ENCODE measurements around the gene RAD51B. TPM values are rescaled to one million over a fixed set of nuclear protein-coding genes. Genes with fewer than 3 reads are reported as not detected.

Gene RAD51B
- total RNA-seq, 1 experiment from 2014 or later, result 14.2 TPM

GRCh38 chr14:67990576-67990975 lies 171.0 kb downstream of the RAD51B start (continued):
- no peak for TF ChIP-seq CTCF (IDR thresholded peaks at IDR 0.05)

GRCh38 chr14:67994531-67994930 lies 175.0 kb downstream of the RAD51B start:
- Mint-ChIP-seq H3K36me3 (no peaks in the 10 kb centered on the region), H3K4me1 (no peaks in the 10 kb centered on the region), H3K4me3 (no peak overlapping the region), H3K9me3 (peaks cover 4% of the 10 kb centered on the region; the same call in 1 of the 2 replicates), H3K27ac (no peak overlapping the region), H3K27me3 (ENCODE audit: low read depth) (no peaks in the 10 kb centered on the region)
- ATAC-seq (no peak), DNase-seq (ENCODE audit: low spot score) (no peak)
- no peak for TF ChIP-seq ZNF425 (CRISPR knock-in tag; conservative IDR thresholded peaks at IDR 0.05)
- no peak for TF ChIP-seq FOXK1 (CRISPR knock-in tag; IDR thresholded peaks at IDR 0.05)
- no peak for TF ChIP-seq E2F5 (CRISPR knock-in tag; IDR thresholded peaks at IDR 0.05)
- CTCF ChIA-PET, result no interaction called here
- POLR2A ChIA-PET, result no interaction called here

- peaks cover 4% of the 10 kb centered on the region; the same call in 1 of the 2 replicates for H3K9me3 Mint-ChIP-seq
- no peak overlapping the region for H3K27ac Mint-ChIP-seq
- POLR2A ChIA-PET, result no interaction called here
- no peaks in the 10 kb centered on the region for H3K36me3 Mint-ChIP-seq
- H3K4me1 Mint-ChIP-seq, result no peaks in the 10 kb centered on the region
- H3K27me3 Mint-ChIP-seq (ENCODE audit: low read depth), result no peaks in the 10 kb centered on the region
- no peak for ATAC-seq
- CTCF ChIA-PET, result no interaction called here
- no peak for DNase-seq (ENCODE audit: low spot score)
- no peak overlapping the region for H3K4me3 Mint-ChIP-seq
- TF ChIP-seq TCF7 (CRISPR knock-in tag; IDR thresholded peaks at IDR 0.05; ENCODE audit: low read depth) (no peak), ELF4 (CRISPR knock-in tag; IDR thresholded peaks at IDR 0.05; ENCODE audit: low read depth) (no peak), NFYB (CRISPR knock-in tag; conservative IDR thresholded peaks at IDR 0.05; ENCODE audit: low read depth) (no peak), TP53 (CRISPR knock-in tag; IDR thresholded peaks at IDR 0.05) (no peak), MAX (CRISPR knock-in tag; IDR thresholded peaks at IDR 0.05) (no peak), NFATC4 (CRISPR knock-in tag; IDR thresholded peaks at IDR 0.05) (no peak), E2F4 (CRISPR knock-in tag; IDR thresholded peaks at IDR 0.05; ENCODE audit: borderline replicate concordance, low read depth) (no peak), ATF6 (CRISPR knock-in tag; IDR thresholded peaks at IDR 0.05) (no peak), ZNF263 (CRISPR knock-in tag; IDR thresholded peaks at IDR 0.05; ENCODE audit: low read depth) (no peak), MLX (CRISPR knock-in tag; IDR thresholded peaks at IDR 0.05) (no peak), ZNF121 (CRISPR knock-in tag; IDR thresholded peaks at IDR 0.05) (no peak), ARID4B (CRISPR knock-in tag; IDR thresholded peaks at IDR 0.05; ENCODE audit: borderline replicate concordance) (no peak), ZNF219 (CRISPR knock-in tag; IDR thresholded peaks at IDR 0.05; ENCODE audit: borderline replicate concordance) (no peak), CREM (CRISPR knock-in tag; IDR thresholded peaks at IDR 0.05) (no peak)
These were observed 176.7 kb downstream of the RAD51B start for GRCh38 chr14:67996235-67996634.
